ENCODE data around the gene SEMG1.

Gene SEMG1

GRCh38 chr20:45176526-45177267 is 30.1 kb upstream of the SEMG1 start:
- DNase-seq (ENCODE audit: low read depth), result no peak

GRCh38 chr20:45179166-45179565 is 27.7 kb upstream of the SEMG1 start:
- DNase-seq (ENCODE audit: low read depth), result no peak
- TF ChIP-seq, protein P1, sequence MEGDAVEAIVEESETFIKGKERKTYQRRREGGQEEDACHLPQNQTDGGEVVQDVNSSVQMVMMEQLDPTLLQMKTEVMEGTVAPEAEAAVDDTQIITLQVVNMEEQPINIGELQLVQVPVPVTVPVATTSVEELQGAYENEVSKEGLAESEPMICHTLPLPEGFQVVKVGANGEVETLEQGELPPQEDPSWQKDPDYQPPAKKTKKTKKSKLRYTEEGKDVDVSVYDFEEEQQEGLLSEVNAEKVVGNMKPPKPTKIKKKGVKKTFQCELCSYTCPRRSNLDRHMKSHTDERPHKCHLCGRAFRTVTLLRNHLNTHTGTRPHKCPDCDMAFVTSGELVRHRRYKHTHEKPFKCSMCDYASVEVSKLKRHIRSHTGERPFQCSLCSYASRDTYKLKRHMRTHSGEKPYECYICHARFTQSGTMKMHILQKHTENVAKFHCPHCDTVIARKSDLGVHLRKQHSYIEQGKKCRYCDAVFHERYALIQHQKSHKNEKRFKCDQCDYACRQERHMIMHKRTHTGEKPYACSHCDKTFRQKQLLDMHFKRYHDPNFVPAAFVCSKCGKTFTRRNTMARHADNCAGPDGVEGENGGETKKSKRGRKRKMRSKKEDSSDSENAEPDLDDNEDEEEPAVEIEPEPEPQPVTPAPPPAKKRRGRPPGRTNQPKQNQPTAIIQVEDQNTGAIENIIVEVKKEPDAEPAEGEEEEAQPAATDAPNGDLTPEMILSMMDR (IDR thresholded peaks at IDR 0.05; ENCODE audit: control insufficient read depth, insufficient read depth, low read depth, low read length, missing control alignments), result no peak
- H3K4me3 ChIP-seq (ENCODE audit: control insufficient read depth, low read depth, low read length), result no peak overlapping the region

More at GRCh38 chr20:45176526-45177267, 30.1 kb upstream of the SEMG1 start:
- TF ChIP-seq, protein P1 (IDR thresholded peaks at IDR 0.05; ENCODE audit: control insufficient read depth, insufficient read depth, low read depth, low read length, missing control alignments), result no peak
- no peak overlapping the region for H3K4me3 ChIP-seq (ENCODE audit: control insufficient read depth, low read depth, low read length)

DNA sequence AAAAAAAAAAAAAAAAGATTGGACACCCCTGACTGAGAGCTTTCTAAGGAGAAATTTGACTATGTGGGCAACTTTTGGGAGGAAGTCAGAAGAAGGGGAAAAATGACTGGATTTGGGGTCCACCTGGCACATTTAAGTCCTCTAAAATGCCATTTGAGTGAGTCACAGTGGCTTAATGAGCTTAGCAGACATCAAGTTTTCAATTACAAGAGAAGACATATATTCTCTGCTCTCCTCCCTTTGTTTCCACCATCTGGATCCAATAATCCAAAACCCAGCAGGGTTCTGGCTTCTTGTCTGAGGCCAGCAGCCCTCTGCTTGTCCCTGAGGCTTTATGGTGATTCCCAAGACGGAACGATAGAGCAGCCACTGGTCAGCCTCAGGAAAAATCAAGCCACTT is 25.2 kb upstream of the SEMG1 start:
- no peak overlapping the region for H3K4me3 ChIP-seq (ENCODE audit: control insufficient read depth, low read depth, low read length)
- DNase-seq (ENCODE audit: low read depth), result peak; percentile 28
- TF ChIP-seq, protein P1 (IDR thresholded peaks at IDR 0.05; ENCODE audit: control insufficient read depth, insufficient read depth, low read depth, low read length, missing control alignments), result no peak

DNA sequence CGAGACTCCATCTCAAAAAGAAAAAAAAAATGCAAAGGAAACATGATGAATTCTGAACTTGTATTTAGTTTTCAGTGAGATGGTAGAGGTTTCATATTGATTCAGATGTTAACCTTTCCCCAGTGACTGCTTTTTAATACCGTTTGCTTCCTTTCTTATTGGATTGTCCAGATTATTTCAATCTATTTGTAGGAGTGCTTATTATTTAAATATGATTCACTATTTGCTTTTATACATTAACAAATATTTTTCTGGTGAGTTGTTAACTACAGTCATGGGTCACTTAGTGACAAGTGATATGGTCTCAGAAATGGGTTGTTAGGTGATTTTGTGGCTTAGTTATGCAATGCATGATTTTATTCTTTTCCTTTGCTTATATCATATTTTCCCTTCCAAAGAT is 23.7 kb upstream of the SEMG1 start:
- DNase-seq (ENCODE audit: low read depth), result no peak
- TF ChIP-seq, protein P1 (IDR thresholded peaks at IDR 0.05; ENCODE audit: control insufficient read depth, insufficient read depth, low read depth, low read length, missing control alignments), result no peak
- H3K4me3 ChIP-seq (ENCODE audit: control insufficient read depth, low read depth, low read length), result no peak overlapping the region

DNA sequence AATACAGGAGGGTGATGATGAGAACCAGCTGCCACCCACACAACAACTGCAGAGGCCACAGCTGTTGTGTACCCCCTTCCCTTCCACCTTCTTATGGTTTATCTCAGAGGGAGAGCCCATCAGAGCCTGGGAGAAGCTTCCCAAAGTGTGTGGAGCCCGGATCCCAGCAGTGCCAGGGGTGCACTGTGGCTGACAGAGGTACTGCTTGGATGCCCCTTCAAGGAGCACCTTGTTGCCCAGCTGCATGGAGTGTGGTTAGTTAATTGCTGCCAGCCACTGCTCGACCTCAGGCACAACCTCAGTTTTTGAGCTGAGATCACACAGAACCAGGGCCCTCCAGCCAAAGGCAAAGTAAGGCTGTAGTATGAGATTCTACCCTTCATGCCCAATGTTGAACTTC is 19.1 kb upstream of the SEMG1 start:
- no peak overlapping the region for H3K4me3 ChIP-seq (ENCODE audit: control insufficient read depth, low read depth, low read length)
- DNase-seq (ENCODE audit: low read depth), result no peak
- TF ChIP-seq, protein P1 (IDR thresholded peaks at IDR 0.05; ENCODE audit: control insufficient read depth, insufficient read depth, low read depth, low read length, missing control alignments), result no peak

DNA sequence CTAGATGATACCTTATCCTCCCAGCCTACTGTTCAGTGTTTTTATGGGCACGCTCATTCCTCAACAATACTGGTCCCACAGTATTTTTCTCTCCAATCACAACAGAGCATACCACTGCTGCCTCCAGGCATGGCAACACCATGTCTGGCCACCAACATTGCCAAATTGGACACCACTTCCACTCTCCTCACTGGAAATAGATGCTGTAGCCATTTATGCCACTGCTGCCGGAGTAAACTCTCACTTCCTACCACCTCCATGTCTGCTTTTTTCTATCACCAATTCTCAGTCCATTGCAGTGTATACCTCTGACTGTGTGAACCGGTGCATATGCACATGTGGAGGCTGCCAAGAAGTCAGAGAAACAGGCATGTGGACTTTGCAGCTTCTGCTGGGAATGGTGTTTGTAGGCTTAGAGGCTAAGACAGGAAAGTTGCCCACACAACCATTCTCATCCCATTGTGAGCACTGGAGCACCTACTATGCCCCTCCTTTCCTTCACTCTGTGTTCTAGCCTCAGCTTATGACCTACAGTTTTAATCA is 17.7 kb upstream of the SEMG1 start:
- TF ChIP-seq, protein P1 (IDR thresholded peaks at IDR 0.05; ENCODE audit: control insufficient read depth, insufficient read depth, low read depth, low read length, missing control alignments), result no peak
- DNase-seq (ENCODE audit: low read depth), result no peak
- no peak overlapping the region for H3K4me3 ChIP-seq (ENCODE audit: control insufficient read depth, low read depth, low read length)

Data from AG09309 (cell line).